HepG2 (cell line): ENCODE measurements around the gene FAM174C. TPM values are rescaled to one million over a fixed set of nuclear protein-coding genes. Genes with fewer than 3 reads are reported as not detected.

ENCODE experiments used
- CREM ChIP-seq, 2 experiments: sonication (generic) in 1 of 2; formaldehyde crosslinking in 1 of 2; IDR thresholded peaks; 2 replicates each; pipeline versions ENCODE4 v1.4.0 to v1.6.1; 2016 to 2020; ENCODE audit warnings: antibody characterized with exemption in 1 of 2, mild to moderate bottlenecking in 1 of 2, missing genetic modification reagents in 1 of 2
- DRAP1 ChIP-seq: IDR thresholded peaks from 2 replicates; pipeline ENCODE4 v1.6.1; 2016; ENCODE audit warnings: missing genetic modification reagents, missing compliant biosample characterization
- GMEB1 ChIP-seq: sonication (generic); formaldehyde crosslinking; IDR thresholded peaks from 2 replicates; pipeline ENCODE4 v1.5.1; 2020; ENCODE audit warnings: missing genetic modification reagents, mild to moderate bottlenecking, borderline replicate concordance
- HIVEP1 ChIP-seq: sonication (generic); formaldehyde crosslinking; IDR thresholded peaks from 2 replicates; pipeline ENCODE4 v1.4.0; 2020; ENCODE audit warnings: mild to moderate bottlenecking, missing genetic modification reagents
- HNRNPLL ChIP-seq: fragments of 200-400 bp; formaldehyde crosslinking; IDR thresholded peaks from 2 replicates; pipeline ENCODE4 v1.6.1; 2017; ENCODE audit warnings: mild to moderate bottlenecking, low read depth, low read length; ENCODE audit not compliant: poor library complexity, severe bottlenecking
- KDM2A ChIP-seq: sonication (generic); formaldehyde crosslinking; IDR thresholded peaks from 2 replicates; pipeline ENCODE4 v1.4.0; 2020; ENCODE audit warnings: low read depth, missing genetic modification reagents, borderline replicate concordance
- MEIS1 ChIP-seq: sonication (generic); formaldehyde crosslinking; IDR thresholded peaks from 2 replicates; pipeline ENCODE4 v1.9.0; 2021; ENCODE audit warnings: mild to moderate bottlenecking, missing genetic modification reagents, moderate library complexity, borderline replicate concordance
- RBAK ChIP-seq: sonication (generic); formaldehyde crosslinking; IDR thresholded peaks from 2 replicates; pipeline ENCODE4 v1.5.1; 2020; ENCODE audit warnings: mild to moderate bottlenecking, missing genetic modification reagents
- RXRB ChIP-seq: IDR thresholded peaks from 2 replicates; pipeline ENCODE4 v1.6.1; 2016; ENCODE audit warnings: borderline replicate concordance, missing genetic modification reagents, missing compliant biosample characterization
- SP5 ChIP-seq: IDR thresholded peaks from 2 replicates; pipeline ENCODE4 v1.6.1; 2016; ENCODE audit warnings: low read depth, borderline replicate concordance
- TBX2 ChIP-seq: sonication (generic); formaldehyde crosslinking; IDR thresholded peaks from 2 replicates; pipeline ENCODE4 v1.5.0; 2020; ENCODE audit warnings: missing genetic modification reagents, mild to moderate bottlenecking, borderline replicate concordance
- USF2 ChIP-seq, 2 experiments: sonication (generic) in 1 of 2; formaldehyde crosslinking in 1 of 2; IDR thresholded peaks; 2 replicates each; pipeline versions ENCODE4 v1.5.1 to v1.6.1; 2011 to 2020; ENCODE audit warnings: borderline replicate concordance in 1 of 2, low read depth in 1 of 2, low read length in 1 of 2, mild to moderate bottlenecking in 1 of 2, missing genetic modification reagents in 1 of 2, moderate library complexity in 1 of 2
- ZBTB21 ChIP-seq: sonication (generic); formaldehyde crosslinking; IDR thresholded peaks from 2 replicates; pipeline ENCODE4 v1.4.0; 2020; ENCODE audit warnings: missing genetic modification reagents
- ZKSCAN1 ChIP-seq: fragments of 150-350 bp; IDR thresholded peaks from 2 replicates; pipeline ENCODE4 v1.6.1; 2014; ENCODE audit warnings: low read length
- ZNF441 ChIP-seq: sonication (generic); formaldehyde crosslinking; IDR thresholded peaks from 2 replicates; pipeline ENCODE4 v1.7.0; 2021; ENCODE audit warnings: missing genetic modification reagents, borderline replicate concordance
- ZNF557 ChIP-seq: sonication (generic); formaldehyde crosslinking; IDR thresholded peaks from 2 replicates; pipeline ENCODE4 v1.4.0; 2020; ENCODE audit warnings: missing genetic modification reagents
- ZNF562 ChIP-seq: sonication (generic); formaldehyde crosslinking; IDR thresholded peaks from 2 replicates; pipeline ENCODE4 v1.8.0; 2022; ENCODE audit warnings: missing genetic modification reagents, borderline replicate concordance
- ZNF629 ChIP-seq: sonication (generic); formaldehyde crosslinking; conservative IDR thresholded peaks from 2 replicates; pipeline ENCODE4 v1.5.0; 2020; ENCODE audit warnings: missing genetic modification reagents
- ZNF766 ChIP-seq: sonication (generic); formaldehyde crosslinking; IDR thresholded peaks from 2 replicates; pipeline ENCODE4 v1.5.0; 2020; ENCODE audit warnings: missing genetic modification reagents, borderline replicate concordance
- polyA plus RNA-seq, 8 experiments: library from polyadenylated mRNA; depleted of rRNA in 3 of 8; stranded (reverse) in 7 of 8; unstranded in 1 of 8; fragments of >200 nt; fragmentation: Illumina TruSeq in 4 of 8; extraction: Trizol in 4 of 8; gene quantifications; 2 replicates each; pipeline versions ENCODE4 v1.2.1 to v1.2.3, GENCODE V29; 2011 to 2016; ENCODE audit warnings: low read depth in 4 of 8, missing spikeins in 1 of 8, mixed read lengths in 1 of 8; ENCODE audit not compliant: insufficient read depth in 1 of 8
- total RNA-seq, 5 experiments: library from RNA; depleted of rRNA; stranded (reverse); fragments of >200 nt; fragmentation: Illumina TruSeq; extraction: Trizol; gene quantifications; 2 replicates each; pipeline ENCODE4 v1.2.3, GENCODE V29; 2016; ENCODE audit warnings: low read depth in 1 of 5
- TF ChIP-seq, protein P1 (sequence below): sonication (generic); formaldehyde crosslinking; IDR thresholded peaks from 2 replicates; pipeline ENCODE4 v1.9.0; 2021; ENCODE audit warnings: missing genetic modification reagents, borderline replicate concordance
- TF ChIP-seq, protein P2 (sequence below): sonication (generic); formaldehyde crosslinking; IDR thresholded peaks from 2 replicates; pipeline ENCODE4 v1.5.0; 2020; ENCODE audit warnings: missing genetic modification reagents

Gene FAM174C
- total and polyA plus RNA-seq, 2 of the 13 experiments (the other 11 are each of a cell fraction or from before 2014, with no cell fraction given), result 19.5 to 31.3 TPM

DNA sequence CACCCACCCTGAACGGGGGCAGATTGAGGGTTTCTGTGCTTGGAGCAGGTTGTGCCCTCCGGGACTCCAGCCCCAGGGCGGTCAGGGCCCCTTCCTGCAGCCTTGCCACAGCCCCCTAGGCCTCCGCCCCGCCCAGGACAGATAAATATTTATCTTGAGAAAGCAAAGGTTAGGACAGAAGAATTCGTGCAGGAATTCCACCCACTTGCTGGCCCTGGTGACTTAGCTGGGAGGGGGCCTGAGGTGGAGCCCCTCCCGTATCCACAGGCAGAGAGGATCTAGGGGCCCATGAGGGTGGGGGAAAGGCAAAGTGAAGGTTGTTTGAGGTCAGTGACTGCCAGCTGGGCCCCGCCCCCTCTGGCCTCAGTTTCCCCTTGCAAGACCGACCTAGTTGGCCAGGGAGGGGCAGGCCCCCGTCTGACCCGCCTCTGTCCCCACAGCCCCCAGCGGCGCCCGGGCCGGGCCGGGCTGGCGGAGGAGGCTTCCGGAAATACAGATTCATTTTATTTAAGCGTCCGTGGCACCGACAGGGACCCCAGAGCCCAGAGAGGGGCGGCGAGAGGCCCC, 21.7 kb upstream of the FAM174C start (continued):
- TF ChIP-seq, protein P1, sequence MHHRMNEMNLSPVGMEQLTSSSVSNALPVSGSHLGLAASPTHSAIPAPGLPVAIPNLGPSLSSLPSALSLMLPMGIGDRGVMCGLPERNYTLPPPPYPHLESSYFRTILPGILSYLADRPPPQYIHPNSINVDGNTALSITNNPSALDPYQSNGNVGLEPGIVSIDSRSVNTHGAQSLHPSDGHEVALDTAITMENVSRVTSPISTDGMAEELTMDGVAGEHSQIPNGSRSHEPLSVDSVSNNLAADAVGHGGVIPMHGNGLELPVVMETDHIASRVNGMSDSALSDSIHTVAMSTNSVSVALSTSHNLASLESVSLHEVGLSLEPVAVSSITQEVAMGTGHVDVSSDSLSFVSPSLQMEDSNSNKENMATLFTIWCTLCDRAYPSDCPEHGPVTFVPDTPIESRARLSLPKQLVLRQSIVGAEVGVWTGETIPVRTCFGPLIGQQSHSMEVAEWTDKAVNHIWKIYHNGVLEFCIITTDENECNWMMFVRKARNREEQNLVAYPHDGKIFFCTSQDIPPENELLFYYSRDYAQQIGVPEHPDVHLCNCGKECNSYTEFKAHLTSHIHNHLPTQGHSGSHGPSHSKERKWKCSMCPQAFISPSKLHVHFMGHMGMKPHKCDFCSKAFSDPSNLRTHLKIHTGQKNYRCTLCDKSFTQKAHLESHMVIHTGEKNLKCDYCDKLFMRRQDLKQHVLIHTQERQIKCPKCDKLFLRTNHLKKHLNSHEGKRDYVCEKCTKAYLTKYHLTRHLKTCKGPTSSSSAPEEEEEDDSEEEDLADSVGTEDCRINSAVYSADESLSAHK (CRISPR knock-in tag), result no peak
- 0 out of 2 replicates have a peak, but pooled peaks have one; percentile 31 for TF ChIP-seq DRAP1 (CRISPR knock-in tag)
- no peak for TF ChIP-seq ZKSCAN1
- TF ChIP-seq USF2 (IDR thresholded peaks at IDR 0.05; ENCODE audit: low read depth, low read length), result no peak
- no peak for TF ChIP-seq USF2 (CRISPR knock-in tag; IDR thresholded peaks at IDR 0.05; ENCODE audit: borderline replicate concordance)
- TF ChIP-seq KDM2A (CRISPR knock-in tag), result no peak; the same call in 1 of the 2 replicates
- peak; percentile 91 for TF ChIP-seq HIVEP1
- no peak for TF ChIP-seq HNRNPLL
- no peak for TF ChIP-seq ZNF629
- TF ChIP-seq ZBTB21 (CRISPR knock-in tag), result no peak
- peak; percentile 92 for TF ChIP-seq SP5 (CRISPR knock-in tag)
- no peak for TF ChIP-seq ZNF562 (CRISPR knock-in tag)
- TF ChIP-seq CREM (IDR thresholded peaks at IDR 0.05), result peak; percentile 80
- no peak for TF ChIP-seq CREM (CRISPR knock-in tag; IDR thresholded peaks at IDR 0.05)
- TF ChIP-seq RBAK (CRISPR knock-in tag), result no peak
- TF ChIP-seq MEIS1 (CRISPR knock-in tag), result no peak
- TF ChIP-seq, protein P2, sequence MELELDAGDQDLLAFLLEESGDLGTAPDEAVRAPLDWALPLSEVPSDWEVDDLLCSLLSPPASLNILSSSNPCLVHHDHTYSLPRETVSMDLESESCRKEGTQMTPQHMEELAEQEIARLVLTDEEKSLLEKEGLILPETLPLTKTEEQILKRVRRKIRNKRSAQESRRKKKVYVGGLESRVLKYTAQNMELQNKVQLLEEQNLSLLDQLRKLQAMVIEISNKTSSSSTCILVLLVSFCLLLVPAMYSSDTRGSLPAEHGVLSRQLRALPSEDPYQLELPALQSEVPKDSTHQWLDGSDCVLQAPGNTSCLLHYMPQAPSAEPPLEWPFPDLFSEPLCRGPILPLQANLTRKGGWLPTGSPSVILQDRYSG (CRISPR knock-in tag), result no peak
- TF ChIP-seq TBX2, result peak; percentile 76
- peak; percentile 90; the same call in 1 of the 2 replicates for TF ChIP-seq RXRB (CRISPR knock-in tag)
- TF ChIP-seq ZNF441 (CRISPR knock-in tag), result 0 out of 2 replicates have a peak, but pooled peaks have one; percentile 51
- peak; percentile 38; the same call in 1 of the 2 replicates for TF ChIP-seq GMEB1 (CRISPR knock-in tag)
- no peak for TF ChIP-seq ZNF766 (CRISPR knock-in tag)
- TF ChIP-seq ZNF557, result no peak
